Caco-2 (cell line): ENCODE data around the gene ATRX. TPM values are rescaled to one million over a fixed set of nuclear protein-coding genes. Genes with fewer than 3 reads are reported as not detected.

Source experiments
- BruUV-seq: library from RNA; stranded (reverse); fragments of 400-500 nt; replicated peaks from 2 replicates; lab custom pipeline; 2021; lab: Mats Ljungman, UMichigan
- CTCF ChIA-PET: fragments of 300-600 bp; sonication (Branson Sonifier 250); formaldehyde crosslinking; loops from one replicate; lab custom pipeline; 2022; ENCODE audit warnings: antibody characterized with exemption; lab: Charles Lee
- POLR2A ChIA-PET: fragments of 300-600 bp; sonication (Branson Sonifier 250); formaldehyde crosslinking; loops from one replicate; lab custom pipeline; 2022; ENCODE audit warnings: antibody characterized with exemption; lab: Charles Lee
- DNase-seq, 2 experiments: peaks; one replicate each; pipeline versions ENCODE4 v3.0.0 to v3.0.0-alpha.2; 2020 to 2022
- H3K27me3 ChIP-seq: replicated peaks from 2 replicates; pipeline ENCODE4 v1.6.0; 2011; ENCODE audit warnings: low read length; ENCODE audit not compliant: control insufficient read depth, insufficient read depth
- H3K36me3 ChIP-seq: 2 replicates; pipeline ENCODE4 v1.5.1; 2011; ENCODE audit warnings: low read length; ENCODE audit not compliant: control insufficient read depth, insufficient read depth
- H3K4me1 ChIP-seq: fragments of 250-450 bp; sonication (Bioruptor Pico); 2 replicates; pipeline ENCODE4 v1.5.1; 2020; ENCODE audit warnings: mild to moderate bottlenecking
- H3K4me3 ChIP-seq: 2 replicates; pipeline ENCODE4 v1.5.1; 2011; ENCODE audit warnings: low read depth, mild to moderate bottlenecking, control low read depth, low read length
- H3K9me3 ChIP-seq: fragments of 250-450 bp; sonication (Bioruptor Pico); 2 replicates; pipeline ENCODE4 v1.5.1; 2020; ENCODE audit warnings: mild to moderate bottlenecking, moderate library complexity
- H3K27ac Mint-ChIP-seq: one replicate; pipeline ENCODE4 v1.8.0; 2022; ENCODE audit warnings: mixed read lengths; ENCODE audit not compliant: unreplicated experiment
- H3K27me3 Mint-ChIP-seq: one replicate; pipeline ENCODE4 v1.8.0; 2022; ENCODE audit warnings: mixed read lengths; ENCODE audit not compliant: insufficient read depth, unreplicated experiment
- H3K36me3 Mint-ChIP-seq: one replicate; pipeline ENCODE4 v1.8.0; 2022; ENCODE audit warnings: mild to moderate bottlenecking, mixed read lengths; ENCODE audit not compliant: insufficient read depth, unreplicated experiment
- H3K4me1 Mint-ChIP-seq: one replicate; pipeline ENCODE4 v1.8.0; 2022; ENCODE audit warnings: low read depth, mixed read lengths; ENCODE audit not compliant: unreplicated experiment
- H3K4me3 Mint-ChIP-seq: one replicate; pipeline ENCODE4 v1.8.0; 2022; ENCODE audit warnings: mild to moderate bottlenecking, moderate library complexity, mixed read lengths; ENCODE audit not compliant: unreplicated experiment
- H3K9me3 Mint-ChIP-seq: one replicate; pipeline ENCODE4 v1.8.0; 2022; ENCODE audit warnings: mixed read lengths; ENCODE audit not compliant: unreplicated experiment
- intact Hi-C: fragments of 100-400 bp; cut with micrococcal nuclease; formaldehyde crosslinking; loops from one replicate; pipeline ENCODE4 v1.10.0; 2022; ENCODE audit not compliant: unreplicated experiment
- total RNA-seq: library from RNA; stranded (reverse); gene quantifications from 2 replicates; pipeline ENCODE4 v1.2.3, GENCODE V29; 2022
- TF ChIP-seq, protein P1 (sequence below), 2 experiments: fragments of 200-600 bp in 1 of 2; IDR thresholded peaks; 1 replicate in 1 of 2; 2 replicates in 1 of 2; pipeline versions ENCODE4 v1.5.1 to v1.8.0; 2011 to 2022; ENCODE audit warnings: antibody characterized with exemption in 1 of 2, control low read depth in 1 of 2, inconsistent platforms in 1 of 2, low read depth in 1 of 2, low read length in 1 of 2, mild to moderate bottlenecking in 1 of 2, moderate library complexity in 1 of 2; ENCODE audit not compliant: insufficient read depth in 1 of 2, severe bottlenecking in 1 of 2, unreplicated experiment in 1 of 2

The ATRX gene
- total RNA-seq, 1 experiment from 2014 or later, result 61.2 TPM

DNA sequence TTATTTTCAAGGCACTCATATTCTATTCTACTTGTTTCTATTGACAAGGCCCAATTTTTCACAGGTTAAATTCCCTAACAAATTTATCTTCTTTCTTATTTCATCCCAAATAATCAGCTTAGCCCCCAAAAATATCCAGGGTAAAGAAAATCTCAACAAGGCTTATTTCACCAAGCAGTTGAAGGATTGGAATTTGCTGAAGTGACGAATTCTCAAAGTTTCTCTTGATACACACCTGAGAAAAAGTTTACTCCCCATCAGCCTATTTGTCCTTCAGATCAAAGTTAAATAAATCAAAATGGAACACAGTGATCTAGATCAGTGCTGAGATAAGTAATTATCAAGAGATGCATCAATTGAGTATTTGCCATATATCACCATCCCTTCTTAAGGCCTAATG is 106.9 kb downstream of the ATRX start:
- POLR2A ChIA-PET, result interaction anchor here (0.6 kb wide), 1 partner anchor 413 kb away, joined by 3 read pairs; no protein-coding TSS in a partner anchor
- no peak overlapping the region for H3K27ac Mint-ChIP-seq
- H3K36me3 ChIP-seq, result no peaks in the 10 kb centered on the region
- DNase-seq, result no peak
- CTCF ChIA-PET, result no interaction called here
- TF ChIP-seq, protein P1, sequence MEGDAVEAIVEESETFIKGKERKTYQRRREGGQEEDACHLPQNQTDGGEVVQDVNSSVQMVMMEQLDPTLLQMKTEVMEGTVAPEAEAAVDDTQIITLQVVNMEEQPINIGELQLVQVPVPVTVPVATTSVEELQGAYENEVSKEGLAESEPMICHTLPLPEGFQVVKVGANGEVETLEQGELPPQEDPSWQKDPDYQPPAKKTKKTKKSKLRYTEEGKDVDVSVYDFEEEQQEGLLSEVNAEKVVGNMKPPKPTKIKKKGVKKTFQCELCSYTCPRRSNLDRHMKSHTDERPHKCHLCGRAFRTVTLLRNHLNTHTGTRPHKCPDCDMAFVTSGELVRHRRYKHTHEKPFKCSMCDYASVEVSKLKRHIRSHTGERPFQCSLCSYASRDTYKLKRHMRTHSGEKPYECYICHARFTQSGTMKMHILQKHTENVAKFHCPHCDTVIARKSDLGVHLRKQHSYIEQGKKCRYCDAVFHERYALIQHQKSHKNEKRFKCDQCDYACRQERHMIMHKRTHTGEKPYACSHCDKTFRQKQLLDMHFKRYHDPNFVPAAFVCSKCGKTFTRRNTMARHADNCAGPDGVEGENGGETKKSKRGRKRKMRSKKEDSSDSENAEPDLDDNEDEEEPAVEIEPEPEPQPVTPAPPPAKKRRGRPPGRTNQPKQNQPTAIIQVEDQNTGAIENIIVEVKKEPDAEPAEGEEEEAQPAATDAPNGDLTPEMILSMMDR (IDR thresholded peaks at IDR 0.05; ENCODE audit: insufficient read depth in 1 of 2, low read depth in 1 of 2, low read length in 1 of 2, severe bottlenecking in 1 of 2, unreplicated experiment in 1 of 2), result no peak
- intact Hi-C loops, result no loop called here
- H3K9me3 ChIP-seq, result no peaks in the 10 kb centered on the region
- no peaks in the 10 kb centered on the region for H3K27me3 ChIP-seq
- no TSS peak for BruUV-seq
- H3K9me3 Mint-ChIP-seq, result no peaks in the 10 kb centered on the region
- no peak overlapping the region for H3K4me3 ChIP-seq
- peaks cover 26% of the 10 kb centered on the region for H3K36me3 Mint-ChIP-seq
- no peaks in the 10 kb centered on the region for H3K27me3 Mint-ChIP-seq
- no peaks in the 10 kb centered on the region for H3K4me1 Mint-ChIP-seq
- no peaks in the 10 kb centered on the region for H3K4me1 ChIP-seq
- no peak overlapping the region for H3K4me3 Mint-ChIP-seq

DNA sequence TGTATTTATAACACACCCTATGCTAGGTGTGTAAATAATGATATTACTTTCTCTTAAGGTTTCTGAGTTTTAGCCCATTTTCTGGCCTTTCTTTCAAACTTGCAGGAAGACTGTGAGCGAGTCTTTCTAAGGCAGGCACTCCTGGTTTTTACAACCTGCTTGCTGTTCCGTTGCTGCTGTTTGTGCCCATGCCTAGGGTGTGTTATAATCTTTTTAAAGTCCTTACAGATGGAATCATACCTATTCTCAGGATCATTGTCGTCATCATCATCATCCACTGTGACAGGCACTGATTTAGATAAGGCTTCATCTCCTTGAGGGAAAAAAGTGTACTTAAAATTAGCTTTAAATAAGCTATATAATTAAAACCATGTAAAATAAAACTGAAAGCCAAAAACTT is 110.0 kb downstream of the ATRX start:
- TF ChIP-seq, protein P1 (IDR thresholded peaks at IDR 0.05; ENCODE audit: insufficient read depth in 1 of 2, low read depth in 1 of 2, low read length in 1 of 2, severe bottlenecking in 1 of 2, unreplicated experiment in 1 of 2), result no peak
- Mint-ChIP-seq H3K27ac (no peak overlapping the region), H3K36me3 (no peaks in the 10 kb centered on the region), H3K27me3 (no peaks in the 10 kb centered on the region), H3K4me1 (no peaks in the 10 kb centered on the region), H3K9me3 (no peaks in the 10 kb centered on the region), H3K4me3 (no peak overlapping the region)
- no peak for DNase-seq
- POLR2A ChIA-PET, result no interaction called here
- H3K4me1 ChIP-seq, result no peaks in the 10 kb centered on the region
- CTCF ChIA-PET, result no interaction called here
- no peaks in the 10 kb centered on the region for H3K36me3 ChIP-seq
- no peak overlapping the region for H3K4me3 ChIP-seq
- no TSS peak for BruUV-seq
- H3K9me3 ChIP-seq, result no peaks in the 10 kb centered on the region
- no peaks in the 10 kb centered on the region for H3K27me3 ChIP-seq
- intact Hi-C loops, result no loop called here

DNA sequence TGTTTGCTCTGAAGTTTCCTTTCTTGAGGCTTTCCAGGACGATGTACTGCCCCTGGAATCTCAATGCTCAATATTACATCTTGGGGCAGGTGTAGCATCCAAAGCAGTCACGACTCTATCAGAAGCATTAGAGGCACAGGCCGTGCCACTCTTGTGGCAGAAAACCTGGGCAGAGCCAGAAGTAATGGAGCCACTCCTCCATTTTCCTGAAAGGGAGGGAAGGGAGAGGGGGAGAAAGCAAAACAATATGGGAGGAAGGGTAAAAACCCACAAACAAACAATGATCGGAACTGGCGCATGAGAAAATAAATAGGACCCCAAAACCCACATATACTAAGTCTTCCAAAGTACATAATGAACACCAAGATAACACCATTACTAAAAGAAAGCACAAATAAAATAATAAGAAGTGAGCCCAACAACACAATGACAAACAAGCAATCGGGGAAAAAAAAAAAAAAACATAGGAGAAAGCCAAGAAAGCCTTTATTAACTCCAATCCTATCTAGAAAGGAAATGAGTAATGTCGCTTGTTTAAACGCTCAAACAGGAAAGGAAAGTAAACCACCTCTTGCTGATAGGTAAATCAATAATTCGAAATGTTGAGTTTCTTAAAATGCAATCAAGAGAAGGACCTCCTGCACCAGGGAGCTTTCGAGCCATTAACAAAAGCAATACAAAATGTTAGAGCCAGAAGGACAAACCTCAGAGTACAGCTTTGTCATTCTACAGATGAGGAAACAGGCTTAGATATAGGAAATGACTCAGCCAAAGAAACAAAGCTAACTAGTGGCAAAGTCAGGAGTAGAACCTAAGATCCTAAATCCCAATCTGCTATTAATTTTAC is 117.4 kb downstream of the ATRX start:
- no peak overlapping the region for H3K27ac Mint-ChIP-seq
- POLR2A ChIA-PET, result no interaction called here
- Histone ChIP-seq H3K27me3 (no peaks in the 10 kb centered on the region), H3K4me3 (no peak overlapping the region), H3K4me1 (no peaks in the 10 kb centered on the region), H3K36me3 (no peaks in the 10 kb centered on the region), H3K9me3 (no peaks in the 10 kb centered on the region)
- no peaks in the 10 kb centered on the region for H3K27me3 Mint-ChIP-seq
- H3K4me3 Mint-ChIP-seq, result no peak overlapping the region
- no peaks in the 10 kb centered on the region for H3K9me3 Mint-ChIP-seq
- no peak for DNase-seq
- TF ChIP-seq, protein P1 (IDR thresholded peaks at IDR 0.05; ENCODE audit: insufficient read depth in 1 of 2, low read depth in 1 of 2, low read length in 1 of 2, severe bottlenecking in 1 of 2, unreplicated experiment in 1 of 2), result no peak
- H3K4me1 Mint-ChIP-seq, result no peaks in the 10 kb centered on the region
- no TSS peak for BruUV-seq
- intact Hi-C loops, result no loop called here
- CTCF ChIA-PET, result no interaction called here
- peaks cover 9% of the 10 kb centered on the region for H3K36me3 Mint-ChIP-seq
